Left lung (tissue), 10 donors: ENCODE data around the gene PHLPP1. TPM values are rescaled to one million over a fixed set of nuclear protein-coding genes. Genes with fewer than 3 reads are reported as not detected.

Experiments
- ATAC-seq: fragments of 200-7000 bp; cut with Tn5 transposase; one replicate; pipeline ENCODE4 v1.9.1; 2020; ENCODE audit warnings: moderate library complexity
- DNase-seq, 4 donors: peaks; one replicate each; pipeline ENCODE4 v3.0.0-alpha.2; 2013 to 2020
- H3K27ac ChIP-seq, 2 donors: fragments of 200-600 bp; sonication (generic) in 1 of 2; one replicate each; pipeline versions ENCODE4 v1.5.0 to v1.8.0; 2020 to 2021
- H3K27me3 ChIP-seq, 2 donors: fragments of 200-600 bp; sonication (generic) in 1 of 2; one replicate each; pipeline versions ENCODE4 v1.5.0 to v1.8.0; 2020 to 2021
- H3K36me3 ChIP-seq, 2 donors: fragments of 200-600 bp; sonication (generic) in 1 of 2; one replicate each; pipeline versions ENCODE4 v1.5.0 to v1.8.0; 2020 to 2021
- H3K4me1 ChIP-seq, 2 donors: fragments of 200-600 bp; one replicate each; pipeline ENCODE4 v1.8.0; 2021
- H3K4me3 ChIP-seq, 2 donors: fragments of 200-600 bp; sonication (generic) in 1 of 2; one replicate each; pipeline versions ENCODE4 v1.5.0 to v1.8.0; 2020 to 2021; ENCODE audit warnings: mild to moderate bottlenecking in 1 of 2
- H3K9me3 ChIP-seq, 2 donors: fragments of 200-600 bp; sonication (generic) in 1 of 2; one replicate each; pipeline versions ENCODE4 v1.5.0 to v1.8.0; 2020 to 2021
- intact Hi-C, 2 donors: fragments of 100-400 bp; cut with DNase I; formaldehyde crosslinking; loops; one replicate each; pipeline versions ENCODE4 v1.11.2 to v1.14.2; 2022
- polyA plus RNA-seq, 6 donors: library from polyadenylated mRNA; unstranded; fragments of 120-200 nt; gene quantifications; one replicate each; pipeline ENCODE4 v1.2.1, GENCODE V29; 2013; ENCODE audit not compliant: insufficient read length in 6 of 6
- total RNA-seq, 2 donors: library from RNA; stranded (reverse); fragmentation: NEBNext Ultra II Directional; extraction: Animal tissue kit (Norgen Biotek cat#: 25700); gene quantifications; one replicate each; pipeline ENCODE4 v1.2.1, GENCODE V29; 2021
- TF ChIP-seq, protein P1 (sequence below), 2 donors: fragments of 200-600 bp; sonication (generic) in 1 of 2; IDR thresholded peaks; one replicate each; pipeline versions ENCODE4 v1.5.0 to v1.8.0; 2021; ENCODE audit warnings: antibody characterized with exemption in 2 of 2
- donor health status: DM: no; HTN: yes; CAD: no.
- donor health status: DM: no; HTN: no; CAD: no.

Gene PHLPP1
- total and polyA plus RNA-seq, 8 donors, result 7.0 to 13.1 (median 11.0) TPM

DNA sequence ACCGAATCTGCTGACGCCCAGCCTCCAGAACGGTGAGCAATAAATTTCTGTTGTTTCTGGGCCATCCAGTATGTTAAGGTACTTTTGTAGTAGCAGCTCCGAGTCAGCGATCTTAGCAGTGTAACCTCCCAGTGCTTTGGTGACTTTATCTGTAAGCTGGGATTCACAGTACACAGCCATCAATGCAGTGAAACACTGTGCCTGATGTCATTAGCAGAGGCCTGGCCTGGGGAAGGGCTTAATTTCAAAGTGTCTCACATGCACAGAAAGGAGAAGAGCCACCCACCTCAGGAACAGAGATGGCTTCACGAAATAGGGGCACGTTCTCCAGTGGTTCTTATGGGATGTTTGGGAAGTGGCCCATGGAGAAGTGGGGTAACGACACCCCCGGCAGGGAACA lies 281.2 kb downstream of the PHLPP1 start:
- Histone ChIP-seq H3K27me3 (no peaks in the 10 kb centered on the region), H3K9me3 (no peaks in the 10 kb centered on the region), H3K4me1 (peaks cover 0 to 3% of the 10 kb centered on the region in 2 donors), H3K4me3 (no peak overlapping the region), H3K27ac (no peak overlapping the region), H3K36me3 (no peaks in the 10 kb centered on the region)
- no peak for ATAC-seq
- DNase-seq, result no peak
- intact Hi-C loops, result no loop called here
- TF ChIP-seq, protein P1, sequence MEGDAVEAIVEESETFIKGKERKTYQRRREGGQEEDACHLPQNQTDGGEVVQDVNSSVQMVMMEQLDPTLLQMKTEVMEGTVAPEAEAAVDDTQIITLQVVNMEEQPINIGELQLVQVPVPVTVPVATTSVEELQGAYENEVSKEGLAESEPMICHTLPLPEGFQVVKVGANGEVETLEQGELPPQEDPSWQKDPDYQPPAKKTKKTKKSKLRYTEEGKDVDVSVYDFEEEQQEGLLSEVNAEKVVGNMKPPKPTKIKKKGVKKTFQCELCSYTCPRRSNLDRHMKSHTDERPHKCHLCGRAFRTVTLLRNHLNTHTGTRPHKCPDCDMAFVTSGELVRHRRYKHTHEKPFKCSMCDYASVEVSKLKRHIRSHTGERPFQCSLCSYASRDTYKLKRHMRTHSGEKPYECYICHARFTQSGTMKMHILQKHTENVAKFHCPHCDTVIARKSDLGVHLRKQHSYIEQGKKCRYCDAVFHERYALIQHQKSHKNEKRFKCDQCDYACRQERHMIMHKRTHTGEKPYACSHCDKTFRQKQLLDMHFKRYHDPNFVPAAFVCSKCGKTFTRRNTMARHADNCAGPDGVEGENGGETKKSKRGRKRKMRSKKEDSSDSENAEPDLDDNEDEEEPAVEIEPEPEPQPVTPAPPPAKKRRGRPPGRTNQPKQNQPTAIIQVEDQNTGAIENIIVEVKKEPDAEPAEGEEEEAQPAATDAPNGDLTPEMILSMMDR (IDR thresholded peaks at IDR 0.05), result no peak

DNA sequence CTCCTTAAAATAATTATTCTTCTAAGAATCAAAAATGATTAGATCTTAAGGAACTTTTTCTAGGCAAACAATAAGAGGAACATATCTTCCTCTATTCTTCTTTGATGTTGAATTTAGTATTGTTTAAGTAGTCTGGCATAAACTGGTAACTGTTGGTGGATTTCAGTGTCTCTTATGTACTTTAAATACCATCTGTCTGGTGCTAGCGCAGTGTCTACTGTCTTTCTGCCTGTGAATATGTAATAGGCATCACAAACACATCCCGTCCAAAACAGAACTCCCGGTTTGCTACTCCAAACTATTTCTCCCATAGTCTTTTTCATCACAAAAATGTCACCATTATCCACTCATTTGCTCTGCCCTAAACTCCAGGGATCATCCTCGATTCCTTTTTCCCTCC lies 281.7 kb downstream of the PHLPP1 start:
- H3K4me3 ChIP-seq, result no peak overlapping the region
- no peaks in the 10 kb centered on the region for H3K36me3 ChIP-seq
- intact Hi-C loops, result no loop called here
- TF ChIP-seq, protein P1 (IDR thresholded peaks at IDR 0.05), result no peak
- H3K9me3 ChIP-seq, result no peaks in the 10 kb centered on the region
- H3K27me3 ChIP-seq, result no peaks in the 10 kb centered on the region
- no peak overlapping the region for H3K27ac ChIP-seq
- ATAC-seq (no peak), DNase-seq (no peak)
- H3K4me1 ChIP-seq, result peaks cover 0 to 3% of the 10 kb centered on the region in 2 donors

DNA sequence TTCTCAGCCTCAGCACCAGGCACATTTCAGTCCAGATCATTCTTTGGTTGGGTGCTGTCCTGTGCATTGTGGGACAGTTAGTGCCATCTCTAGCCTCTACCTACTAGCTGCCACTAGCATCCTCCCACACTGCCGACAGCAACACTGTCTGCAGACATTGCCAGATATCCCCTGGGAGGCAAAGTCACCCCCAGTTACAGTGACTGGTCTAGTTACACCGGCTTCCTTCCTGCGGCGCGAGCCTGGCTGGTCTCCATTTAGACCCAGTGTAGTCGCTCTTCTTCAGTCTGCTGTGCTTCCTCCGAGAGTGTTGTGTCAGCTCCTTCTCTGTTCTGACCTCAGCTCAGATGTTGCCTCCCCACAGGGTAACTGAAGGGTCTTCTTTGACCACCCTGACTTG lies 283.1 kb downstream of the PHLPP1 start:
- ATAC-seq, result no peak
- no peaks in the 10 kb centered on the region for H3K27me3 ChIP-seq
- no peak overlapping the region for H3K4me3 ChIP-seq
- no peak for DNase-seq
- no peak overlapping the region for H3K27ac ChIP-seq
- H3K4me1 ChIP-seq, result peaks cover 0 to 3% of the 10 kb centered on the region in 2 donors
- intact Hi-C loops, result no loop called here
- TF ChIP-seq, protein P1 (IDR thresholded peaks at IDR 0.05), result no peak
- no peaks in the 10 kb centered on the region for H3K36me3 ChIP-seq
- no peaks in the 10 kb centered on the region for H3K9me3 ChIP-seq

DNA sequence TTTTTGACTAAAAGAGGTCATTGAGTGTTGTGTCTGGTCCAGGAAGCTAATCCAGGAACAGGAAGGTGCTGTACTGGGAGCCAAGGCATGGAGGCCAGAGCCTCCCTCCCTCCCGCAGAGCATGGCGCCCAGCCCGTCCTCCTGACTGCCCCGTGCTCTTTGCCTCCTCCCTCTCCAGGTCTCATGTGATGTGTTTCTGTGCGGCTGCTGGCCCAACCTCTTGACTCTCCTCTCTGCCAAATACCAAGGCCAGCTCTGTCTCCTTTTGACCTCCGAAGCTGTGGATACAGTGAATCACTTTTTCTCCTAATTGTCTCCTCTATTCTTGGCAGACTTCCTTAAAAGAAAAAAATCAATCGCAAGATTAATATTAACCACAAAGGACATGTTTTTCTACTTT lies 284.1 kb downstream of the PHLPP1 start:
- Histone ChIP-seq H3K9me3 (no peaks in the 10 kb centered on the region), H3K27me3 (no peaks in the 10 kb centered on the region), H3K27ac (no peak overlapping the region), H3K4me3 (no peak overlapping the region), H3K4me1 (peaks cover 0 to 3% of the 10 kb centered on the region in 2 donors), H3K36me3 (no peaks in the 10 kb centered on the region)
- TF ChIP-seq, protein P1 (IDR thresholded peaks at IDR 0.05), result no peak
- intact Hi-C loops, result no loop called here
- peak in 2 of 4 donors; percentile 19 to 80 for DNase-seq
- ATAC-seq, result peak; percentile 83

DNA sequence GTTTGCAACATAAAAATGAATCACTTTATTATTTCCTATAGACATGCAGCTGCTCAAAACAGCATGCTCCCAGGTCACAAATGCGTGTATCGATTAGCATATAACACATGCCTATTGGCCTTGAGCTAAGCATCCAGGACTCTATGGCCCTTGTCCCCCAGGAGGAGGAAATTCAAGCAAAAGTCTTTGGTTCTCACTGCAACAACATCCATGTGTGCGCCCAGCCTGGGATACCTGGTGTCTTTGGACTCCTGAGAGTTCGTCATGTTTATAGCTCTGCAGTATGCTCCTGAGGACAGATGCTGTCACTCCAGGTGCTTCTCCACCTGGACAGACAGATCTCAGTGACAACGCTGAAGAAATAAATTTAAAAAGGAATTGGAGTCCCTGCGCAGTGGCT lies 284.6 kb downstream of the PHLPP1 start:
- TF ChIP-seq, protein P1 (IDR thresholded peaks at IDR 0.05), result no peak
- DNase-seq (no peak), ATAC-seq (no peak)
- intact Hi-C loops, result no loop called here
- Histone ChIP-seq H3K27ac (no peak overlapping the region), H3K27me3 (no peaks in the 10 kb centered on the region), H3K4me1 (peaks cover 0 to 3% of the 10 kb centered on the region in 2 donors), H3K4me3 (no peak overlapping the region), H3K36me3 (no peaks in the 10 kb centered on the region), H3K9me3 (no peaks in the 10 kb centered on the region)
